Measurements from ENCODE around the gene NTM.

NTM gene

DNA sequence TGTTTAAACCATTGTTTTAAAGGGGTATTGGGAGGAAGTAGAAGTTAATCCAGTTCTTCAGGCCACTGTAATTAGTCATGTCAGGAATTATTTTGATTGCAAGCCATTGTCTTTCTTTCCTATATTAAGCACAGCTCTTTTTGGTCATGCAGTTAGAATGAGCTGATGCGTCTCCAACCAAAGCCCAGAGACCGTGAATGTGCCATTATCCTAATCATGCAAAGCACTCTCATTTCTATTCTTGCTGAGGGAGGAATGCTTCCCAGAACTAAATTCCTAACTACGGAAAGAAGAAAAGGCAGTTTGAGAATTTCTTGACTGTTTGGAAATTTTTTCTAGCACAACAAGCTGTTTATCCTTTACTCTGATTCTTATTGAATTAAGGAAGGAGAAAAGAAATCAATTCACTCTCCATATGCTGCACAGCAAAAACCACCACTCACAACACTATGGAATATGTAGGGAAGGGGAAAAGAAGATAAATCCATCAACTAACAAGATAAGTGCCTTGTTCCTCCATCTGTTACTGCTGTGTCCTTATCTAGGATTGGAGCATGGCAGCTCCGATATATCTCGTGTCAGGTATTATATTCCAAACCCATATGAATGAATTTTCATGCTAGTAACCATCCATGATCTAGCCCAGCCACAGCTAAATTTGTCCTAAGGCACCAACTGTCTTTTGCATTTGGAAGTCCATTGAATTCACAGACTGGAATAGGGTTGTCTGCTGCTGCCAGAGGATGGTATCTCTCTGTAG lies 70.8 kb downstream of the NTM start:
- no peak overlapping the region for H3K27ac ChIP-seq
- TF ChIP-seq, protein P1, sequence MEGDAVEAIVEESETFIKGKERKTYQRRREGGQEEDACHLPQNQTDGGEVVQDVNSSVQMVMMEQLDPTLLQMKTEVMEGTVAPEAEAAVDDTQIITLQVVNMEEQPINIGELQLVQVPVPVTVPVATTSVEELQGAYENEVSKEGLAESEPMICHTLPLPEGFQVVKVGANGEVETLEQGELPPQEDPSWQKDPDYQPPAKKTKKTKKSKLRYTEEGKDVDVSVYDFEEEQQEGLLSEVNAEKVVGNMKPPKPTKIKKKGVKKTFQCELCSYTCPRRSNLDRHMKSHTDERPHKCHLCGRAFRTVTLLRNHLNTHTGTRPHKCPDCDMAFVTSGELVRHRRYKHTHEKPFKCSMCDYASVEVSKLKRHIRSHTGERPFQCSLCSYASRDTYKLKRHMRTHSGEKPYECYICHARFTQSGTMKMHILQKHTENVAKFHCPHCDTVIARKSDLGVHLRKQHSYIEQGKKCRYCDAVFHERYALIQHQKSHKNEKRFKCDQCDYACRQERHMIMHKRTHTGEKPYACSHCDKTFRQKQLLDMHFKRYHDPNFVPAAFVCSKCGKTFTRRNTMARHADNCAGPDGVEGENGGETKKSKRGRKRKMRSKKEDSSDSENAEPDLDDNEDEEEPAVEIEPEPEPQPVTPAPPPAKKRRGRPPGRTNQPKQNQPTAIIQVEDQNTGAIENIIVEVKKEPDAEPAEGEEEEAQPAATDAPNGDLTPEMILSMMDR (IDR thresholded peaks at IDR 0.05): no peak
- no peak for TF ChIP-seq ZFX (IDR thresholded peaks at IDR 0.05; ENCODE audit: borderline replicate concordance)

DNA sequence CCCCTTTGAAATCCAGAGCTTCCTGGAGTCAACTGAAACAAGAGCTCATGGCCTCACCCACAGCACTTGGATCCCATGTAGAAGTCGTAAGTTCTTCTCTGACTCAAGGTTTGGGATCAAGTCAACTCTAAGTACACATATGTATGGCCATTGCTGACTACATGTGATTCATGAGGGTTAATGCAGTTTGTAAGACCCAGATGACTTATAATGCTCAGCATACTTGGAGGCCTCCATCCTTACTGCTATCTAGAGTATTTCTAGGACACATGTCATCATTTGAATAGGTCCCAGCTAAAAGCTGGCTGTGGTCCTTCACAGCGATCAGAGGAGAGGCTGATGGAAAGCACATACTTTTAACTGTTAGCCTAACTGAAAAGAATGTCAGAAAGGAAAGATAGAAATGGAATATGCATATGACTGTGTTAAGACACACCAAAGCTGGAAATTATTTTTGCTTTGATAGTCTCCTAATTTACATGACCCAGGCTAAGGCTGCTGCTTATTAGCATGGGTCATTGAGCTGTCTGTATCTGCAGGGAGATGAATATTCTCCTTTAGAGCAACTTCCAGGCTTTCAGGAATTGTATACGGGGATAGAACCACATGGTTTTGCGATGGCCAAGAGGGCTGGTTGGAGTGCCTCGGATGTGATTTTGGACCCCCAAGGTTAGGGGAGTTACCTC lies 76.3 kb downstream of the NTM start:
- no peak overlapping the region for H3K27ac ChIP-seq
- TF ChIP-seq ZFX (IDR thresholded peaks at IDR 0.05; ENCODE audit: borderline replicate concordance): no peak
- TF ChIP-seq, protein P1 (IDR thresholded peaks at IDR 0.05): no peak

DNA sequence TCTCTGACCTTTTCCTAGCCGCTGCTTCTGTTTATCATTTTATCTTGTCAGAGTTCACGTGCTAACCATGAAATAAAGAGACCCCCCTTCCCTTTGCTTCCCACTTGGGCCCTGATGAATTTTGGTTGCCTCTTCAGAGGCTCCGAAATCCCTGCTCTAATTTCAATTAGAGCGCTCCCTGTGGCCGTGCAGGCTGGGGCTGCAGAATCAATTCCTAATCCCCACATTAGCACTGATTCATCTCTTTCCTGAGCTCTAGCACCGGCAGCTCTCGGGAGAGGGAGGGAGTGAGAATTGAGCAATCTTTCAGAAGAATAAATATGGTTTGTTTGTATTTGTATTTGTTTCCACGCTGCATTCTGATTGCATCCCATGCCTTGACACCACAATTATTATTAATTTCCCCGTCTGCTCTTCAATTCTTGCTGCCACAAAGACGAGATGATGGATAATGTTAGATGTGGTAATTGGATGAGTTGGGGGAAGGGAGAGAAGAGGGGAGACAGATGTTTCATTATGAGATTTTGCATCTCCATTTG lies 76.9 kb downstream of the NTM start:
- TF ChIP-seq ZFX (IDR thresholded peaks at IDR 0.05; ENCODE audit: borderline replicate concordance): no peak
- TF ChIP-seq, protein P1 (IDR thresholded peaks at IDR 0.05): no peak
- no peak overlapping the region for H3K27ac ChIP-seq

DNA sequence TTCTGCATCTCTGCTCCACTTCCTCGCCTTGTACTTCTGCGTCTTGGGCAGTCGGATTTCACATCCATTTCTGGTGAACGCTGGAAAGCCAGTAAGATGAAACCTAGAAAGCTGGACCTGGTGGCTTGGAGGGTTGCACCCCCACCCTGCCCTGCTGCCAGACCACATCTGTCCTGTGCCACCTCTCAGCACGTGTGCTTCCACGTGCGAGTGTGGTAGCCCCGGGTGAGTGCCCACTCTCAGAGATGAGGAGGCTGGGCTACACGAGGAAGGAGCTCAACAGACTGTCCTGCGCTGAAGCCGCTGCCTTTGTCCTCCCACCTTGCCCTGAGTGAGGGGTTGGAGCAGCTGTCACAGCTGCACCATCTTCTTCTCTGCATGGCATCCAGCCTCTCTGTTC lies 77.5 kb downstream of the NTM start:
- TF ChIP-seq, protein P1 (IDR thresholded peaks at IDR 0.05): no peak
- no peak for TF ChIP-seq ZFX (IDR thresholded peaks at IDR 0.05; ENCODE audit: borderline replicate concordance)
- H3K27ac ChIP-seq: no peak overlapping the region

DNA sequence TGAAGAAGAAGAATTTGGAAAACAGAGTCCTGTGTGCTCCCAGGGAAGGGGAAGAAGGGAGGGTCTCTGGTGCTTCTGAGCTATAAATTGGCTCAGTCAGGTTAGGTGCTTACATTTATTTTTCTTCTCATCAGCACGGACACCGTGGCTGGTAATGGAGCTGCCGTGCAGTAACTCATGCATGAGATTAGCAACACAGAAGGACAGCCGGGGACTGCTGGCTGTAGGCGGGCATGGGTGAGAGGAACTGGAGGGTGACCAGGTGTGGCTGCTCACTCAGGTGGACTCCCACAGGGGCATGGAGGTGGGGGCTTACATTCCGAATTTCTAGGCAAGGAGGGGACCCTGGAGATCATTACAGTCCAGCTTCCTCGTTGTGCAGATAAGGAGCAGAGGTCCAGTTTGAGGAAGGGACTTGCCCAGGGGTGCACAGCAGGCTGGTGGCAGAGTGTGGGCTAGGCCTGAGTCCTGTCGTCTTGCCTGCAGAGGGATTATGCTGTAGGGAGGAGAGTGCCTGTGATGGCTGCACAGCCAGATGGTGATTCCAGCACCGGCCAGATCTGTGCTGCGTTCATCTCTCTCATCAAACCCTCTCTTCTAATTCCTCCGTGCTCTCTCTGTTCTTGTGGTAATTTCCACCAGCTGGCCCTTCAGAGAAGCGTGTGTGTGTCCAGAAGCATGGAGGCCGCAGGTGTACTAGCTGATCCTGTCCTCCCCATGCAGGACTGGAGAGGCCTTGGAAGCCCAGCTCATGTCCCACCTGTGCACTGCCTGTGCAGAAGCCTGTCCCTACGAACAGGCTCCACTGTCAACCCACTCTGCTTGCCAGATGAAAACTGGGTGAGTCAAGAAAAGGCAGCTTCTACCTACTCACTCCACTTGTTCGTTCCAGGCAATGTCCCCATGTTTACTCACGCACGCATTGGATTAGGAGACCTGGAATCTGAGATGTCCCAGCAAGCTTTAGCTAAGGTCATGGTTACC lies 78.9 kb downstream of the NTM start:
- TF ChIP-seq, protein P1 (IDR thresholded peaks at IDR 0.05): no peak
- no peak for TF ChIP-seq ZFX (IDR thresholded peaks at IDR 0.05; ENCODE audit: borderline replicate concordance)
- no peak overlapping the region for H3K27ac ChIP-seq

DNA sequence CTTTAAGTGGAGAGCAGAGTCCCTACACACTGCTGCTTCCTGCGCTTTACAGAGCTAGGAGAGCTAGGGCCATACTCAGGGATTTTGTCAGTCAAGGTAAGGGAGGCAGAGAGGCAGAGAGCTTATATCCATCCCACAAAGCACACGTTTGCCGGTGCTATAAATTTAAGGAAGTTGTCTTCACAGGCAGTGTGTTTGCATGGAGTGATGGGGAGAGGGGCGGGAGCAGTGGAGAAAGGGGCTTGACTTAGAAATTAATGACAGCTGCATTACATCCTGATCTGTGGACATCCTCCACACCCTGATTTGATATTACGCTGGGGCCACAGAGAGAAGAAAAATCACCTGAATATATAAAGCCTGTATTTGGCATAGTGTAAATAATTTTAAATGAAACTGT lies 84.1 kb downstream of the NTM start:
- no peak overlapping the region for H3K27ac ChIP-seq
- TF ChIP-seq, protein P1 (IDR thresholded peaks at IDR 0.05): no peak
- no peak for TF ChIP-seq ZFX (IDR thresholded peaks at IDR 0.05; ENCODE audit: borderline replicate concordance)
